HG03095 (cell line): ENCODE data around the gene MBIP.

Source experiments
- ATAC-seq: cut with Tn5 transposase; IDR thresholded peaks from one replicate; pipeline ENCODE4 v1.9.1; 2021; ENCODE audit warnings: moderate library complexity; ENCODE audit not compliant: unreplicated experiment

MBIP gene

DNA sequence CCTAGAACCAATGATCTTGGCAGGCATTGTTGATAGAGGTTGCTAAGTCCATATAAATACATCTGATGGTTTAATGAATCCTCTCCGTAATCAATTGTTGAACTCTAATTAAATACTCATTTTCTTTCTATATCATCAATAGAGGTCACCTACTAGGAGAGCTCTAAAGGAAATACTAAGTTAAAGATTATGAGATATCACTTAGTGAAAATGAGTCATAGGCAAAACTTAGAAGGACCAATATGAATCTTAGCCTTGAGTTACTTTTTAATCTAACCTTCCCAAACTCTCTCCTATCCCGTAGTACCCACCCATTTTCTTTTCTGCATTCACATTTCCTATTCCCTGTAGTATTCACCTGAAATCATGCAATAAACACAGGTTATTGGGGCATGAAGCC is 50.2 kb downstream of the MBIP start:
- no peak for ATAC-seq

DNA sequence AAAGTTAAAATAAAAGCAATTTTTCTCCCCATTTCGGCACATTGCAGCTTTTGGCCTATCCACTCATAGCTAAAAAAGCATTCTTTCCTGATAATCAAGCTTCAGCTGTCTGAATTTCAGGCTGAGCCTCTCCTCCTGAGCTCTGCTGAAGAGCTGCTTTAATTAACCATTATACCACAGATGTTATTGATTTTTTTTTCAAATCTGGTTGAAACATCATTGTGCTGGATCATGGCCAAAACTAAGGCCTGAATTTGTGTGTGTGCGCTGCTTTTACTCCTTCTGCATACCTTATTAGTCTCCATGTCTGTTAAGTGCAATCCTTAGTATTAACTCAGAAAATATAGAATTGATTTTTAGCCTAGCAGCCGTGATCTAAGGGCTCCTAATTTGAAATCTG is 52.3 kb downstream of the MBIP start:
- ATAC-seq, result no peak

DNA sequence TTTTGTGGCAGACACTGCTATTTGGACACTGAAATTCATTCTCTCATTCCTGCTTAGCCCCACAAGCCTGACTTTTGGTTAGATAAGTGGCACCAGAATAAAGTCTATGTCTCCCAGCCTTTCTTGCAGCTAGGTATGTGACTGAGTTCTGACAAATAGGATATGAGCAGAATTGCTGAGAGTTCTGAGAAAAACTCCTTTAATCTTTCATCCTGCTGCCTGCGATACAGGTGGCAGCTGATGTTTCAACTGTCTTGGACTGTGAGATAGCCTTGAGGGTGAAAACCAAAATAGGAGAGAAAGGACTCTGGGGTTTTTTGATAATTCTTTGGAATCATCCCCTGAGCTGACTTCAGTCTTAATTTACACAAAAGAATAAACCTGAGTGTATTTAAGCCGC is 55.8 kb downstream of the MBIP start:
- ATAC-seq, result no peak

DNA sequence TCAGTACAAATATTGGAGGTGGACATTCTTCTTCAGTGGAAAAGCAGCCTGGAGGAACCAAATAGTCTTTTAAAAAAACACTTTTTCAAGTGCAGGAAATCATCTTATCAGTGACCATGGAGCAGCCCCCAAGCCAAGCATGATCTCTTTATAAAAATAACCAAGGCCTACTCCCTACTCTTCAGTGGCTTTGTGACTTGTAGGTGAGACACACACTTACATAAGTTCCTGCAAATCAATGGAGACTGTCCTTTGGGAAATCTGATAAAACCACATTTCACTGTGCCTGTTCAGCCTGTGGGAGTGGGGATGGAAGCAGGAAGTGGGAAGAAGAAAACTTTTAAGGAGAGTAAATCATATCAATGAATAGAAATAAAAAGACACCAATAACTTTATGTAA is 56.3 kb downstream of the MBIP start:
- no peak for ATAC-seq

DNA sequence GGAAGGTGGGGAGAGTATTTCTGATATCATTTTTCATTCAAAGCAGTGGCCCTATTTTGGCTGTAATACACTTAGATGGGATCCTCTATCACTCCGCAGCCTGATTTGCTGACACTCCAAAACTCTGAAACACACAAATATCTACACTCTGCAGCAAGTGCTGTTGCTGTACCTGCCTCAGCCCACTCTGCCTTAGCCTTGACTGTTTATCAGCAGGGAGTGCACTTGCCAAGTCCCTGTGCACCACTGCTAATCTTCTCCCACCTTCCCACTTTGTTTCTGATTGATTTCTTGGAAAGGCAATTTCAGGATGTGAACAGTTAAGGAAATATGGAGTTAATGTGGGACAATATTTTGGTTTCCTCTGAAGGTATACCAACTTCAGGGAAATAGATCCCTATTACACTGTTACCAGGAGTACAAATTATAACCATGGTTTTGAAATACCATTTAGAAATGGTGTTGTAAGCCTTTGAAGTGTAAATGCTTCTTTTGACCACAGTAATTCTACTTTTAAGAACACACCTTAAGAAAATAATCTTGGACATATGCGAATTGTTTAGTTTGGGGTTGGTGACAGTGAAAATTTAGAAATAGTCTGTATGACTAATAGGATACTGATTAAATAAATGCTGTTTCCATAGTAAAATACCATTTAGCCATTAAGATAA is 59.3 kb downstream of the MBIP start:
- no peak for ATAC-seq

GRCh38 chr14:36258241-36258640 is 62.2 kb downstream of the MBIP start:
- no peak for ATAC-seq

DNA sequence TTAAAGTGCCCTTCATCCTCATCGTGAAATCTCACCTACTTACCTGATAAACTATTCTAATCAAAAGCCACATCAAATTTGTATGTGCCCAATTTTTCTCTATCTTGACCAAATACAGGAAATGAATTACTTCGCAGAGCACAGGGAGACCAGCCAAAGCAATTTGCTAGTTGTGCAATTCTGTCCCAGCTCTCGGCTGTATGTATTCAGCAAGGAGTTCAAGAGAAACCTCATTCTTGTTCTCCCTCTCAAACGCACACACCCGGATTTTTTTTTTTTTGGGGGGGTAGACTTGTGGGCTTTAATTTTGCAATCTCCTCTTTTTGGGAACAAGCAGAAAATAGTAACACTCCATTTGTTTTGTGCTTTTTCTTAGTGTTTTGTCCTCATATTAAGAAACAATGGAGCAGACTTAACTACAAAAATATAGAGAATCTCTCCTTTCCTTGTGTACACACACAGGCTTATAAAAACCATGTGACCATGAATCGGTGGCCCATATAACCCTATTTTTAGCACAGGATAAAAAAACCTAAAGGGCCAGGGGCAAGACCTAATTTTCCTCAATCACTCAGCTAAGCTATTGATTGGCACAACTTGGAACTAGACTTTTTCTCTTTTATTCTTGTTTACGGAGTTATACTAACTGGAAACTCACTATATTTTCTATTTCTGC is 64.2 kb downstream of the MBIP start:
- no peak for ATAC-seq

DNA sequence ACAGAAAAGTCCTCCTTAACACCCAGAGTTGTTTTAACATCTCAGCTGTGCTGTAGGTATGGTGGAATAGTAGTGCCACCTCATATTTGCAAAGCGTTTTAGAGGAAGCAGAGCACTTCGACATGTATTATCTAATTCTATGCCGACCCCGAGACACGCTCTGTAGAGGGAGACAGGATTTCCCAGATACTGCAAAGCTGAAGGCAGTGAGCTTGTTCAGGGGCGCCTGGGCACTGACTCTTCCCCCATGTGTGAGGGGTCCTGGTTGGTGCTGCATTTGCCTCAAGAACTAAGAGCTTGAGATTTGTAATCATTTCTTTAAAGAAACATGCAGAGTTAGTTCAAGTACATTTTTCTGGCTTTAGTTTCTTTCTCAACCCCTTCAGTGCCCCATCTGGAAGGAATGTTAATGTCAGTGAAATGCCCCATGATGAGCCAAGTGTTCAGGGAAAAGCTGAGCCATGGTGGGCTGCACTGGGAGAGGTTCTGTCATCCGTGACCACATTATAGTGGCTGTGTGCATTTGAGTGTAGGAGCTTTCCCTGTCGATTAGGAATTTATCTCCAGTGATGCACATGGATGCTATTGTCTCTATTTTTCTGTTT is 66.3 kb downstream of the MBIP start:
- ATAC-seq, result no peak
